CD14-positive monocyte (primary cell): ENCODE results near the gene COQ3. TPM values are rescaled to one million over a fixed set of nuclear protein-coding genes. Genes with fewer than 3 reads are reported as not detected.

ENCODE experiments used
- DNase-seq, 3 donors: peaks; one replicate each; pipeline ENCODE4 v3.0.0-alpha.2; 2011 to 2022
- H2AFZ ChIP-seq: 2 replicates; pipeline ENCODE4 v1.6.0; 2012; ENCODE audit warnings: mild to moderate bottlenecking, low read depth, low read length, inconsistent platforms; ENCODE audit not compliant: insufficient read depth, poor library complexity, severe bottlenecking
- H3K27ac ChIP-seq, 2 donors: 1 replicate in 1 of 2; 2 replicates in 1 of 2; pipeline ENCODE4 v1.5.1; 2012 to 2013; ENCODE audit warnings: low read length in 2 of 2, control low read depth in 1 of 2, inconsistent platforms in 1 of 2, low read depth in 1 of 2, mild to moderate bottlenecking in 1 of 2
- H3K27me3 ChIP-seq, 2 donors: one replicate each; pipeline versions ENCODE4 v1.6.0 to v1.6.1; 2011 to 2013; ENCODE audit warnings: low read length in 2 of 2; ENCODE audit not compliant: control insufficient read depth in 2 of 2, insufficient read depth in 2 of 2
- H3K36me3 ChIP-seq, 2 donors: replicated peaks in 1 of 2; 1 replicate in 1 of 2; 2 replicates in 1 of 2; pipeline versions ENCODE4 v1.5.1 to v1.6.1; 2012 to 2013; ENCODE audit warnings: low read length in 2 of 2, control low read depth in 1 of 2, inconsistent platforms in 1 of 2, mild to moderate bottlenecking in 1 of 2; ENCODE audit not compliant: insufficient read depth in 2 of 2, control insufficient read depth in 1 of 2
- H3K4me1 ChIP-seq, 2 donors: 1 replicate in 1 of 2; 2 replicates in 1 of 2; pipeline versions ENCODE4 v1.5.1 to v1.6.1; 2012 to 2013; ENCODE audit warnings: low read length in 2 of 2, control low read depth in 1 of 2, inconsistent platforms in 1 of 2, mild to moderate bottlenecking in 1 of 2, moderate library complexity in 1 of 2; ENCODE audit not compliant: insufficient read depth in 2 of 2, control insufficient read depth in 1 of 2
- H3K4me2 ChIP-seq: replicated peaks from 2 replicates; pipeline ENCODE3; 2012; ENCODE audit warnings: low read length, moderate library complexity, mild to moderate bottlenecking; ENCODE audit not compliant: poor library complexity, severe bottlenecking; ENCODE audit errors: extremely low read depth
- H3K4me3 ChIP-seq, 3 experiments: fragments of 200-600 bp in 1 of 3; sonication (generic) in 1 of 3; replicated peaks in 1 of 3; 1 replicate in 2 of 3; 2 replicates in 1 of 3; pipeline ENCODE4 v1.5.1; 2011 to 2013; ENCODE audit warnings: low read length in 3 of 3, mild to moderate bottlenecking in 3 of 3, control low read depth in 2 of 3, low read depth in 2 of 3, inconsistent platforms in 1 of 3, moderate library complexity in 1 of 3
- H3K79me2 ChIP-seq: 2 replicates; pipeline ENCODE4 v1.6.0; 2012; ENCODE audit warnings: mild to moderate bottlenecking, control low read depth, inconsistent platforms, low read length, moderate library complexity; ENCODE audit not compliant: insufficient read depth
- H3K9ac ChIP-seq: 2 replicates; pipeline ENCODE4 v1.6.0; 2017; ENCODE audit warnings: low read length, mild to moderate bottlenecking; ENCODE audit not compliant: insufficient read depth, poor library complexity, severe bottlenecking
- H3K9me3 ChIP-seq, 2 donors: replicated peaks in 1 of 2; 1 replicate in 1 of 2; 2 replicates in 1 of 2; pipeline versions ENCODE4 v1.5.1 to v1.6.1; 2012 to 2013; ENCODE audit warnings: low read length in 2 of 2, control low read depth in 1 of 2; ENCODE audit not compliant: control insufficient read depth in 1 of 2, insufficient read depth in 1 of 2
- H4K20me1 ChIP-seq: 2 replicates; pipeline ENCODE4 v1.6.0; 2012; ENCODE audit warnings: mild to moderate bottlenecking, low read length, control low read depth, moderate library complexity; ENCODE audit not compliant: insufficient read depth
- H3K27ac Mint-ChIP-seq, 7 donors: one replicate each; pipeline ENCODE4 v1.8.0; 2020; ENCODE audit warnings: mild to moderate bottlenecking in 7 of 7, mixed read lengths in 7 of 7, moderate library complexity in 6 of 7, inconsistent platforms in 2 of 7
- H3K27me3 Mint-ChIP-seq, 3 donors: one replicate each; pipeline ENCODE4 v1.8.0; 2021 to 2022; ENCODE audit warnings: low read depth in 3 of 3, mild to moderate bottlenecking in 3 of 3, mixed read lengths in 3 of 3, moderate library complexity in 3 of 3, inconsistent platforms in 1 of 3
- H3K36me3 Mint-ChIP-seq, 2 donors: one replicate each; pipeline ENCODE4 v1.8.0; 2020; ENCODE audit warnings: mixed read lengths in 2 of 2, inconsistent platforms in 1 of 2, mild to moderate bottlenecking in 1 of 2
- H3K4me1 Mint-ChIP-seq: one replicate; pipeline ENCODE4 v1.8.0; 2020; ENCODE audit warnings: mild to moderate bottlenecking, mixed read lengths
- H3K4me3 Mint-ChIP-seq, 2 donors: one replicate each; pipeline ENCODE4 v1.8.0; 2020; ENCODE audit warnings: mild to moderate bottlenecking in 2 of 2, mixed read lengths in 2 of 2, moderate library complexity in 1 of 2
- H3K9me3 Mint-ChIP-seq, 7 donors: one replicate each; pipeline ENCODE4 v1.8.0; 2020 to 2022; ENCODE audit warnings: mixed read lengths in 7 of 7, mild to moderate bottlenecking in 6 of 7, moderate library complexity in 6 of 7, inconsistent platforms in 2 of 7
- WGBS: methylation state at CpG from one replicate; pipeline ENCODE4 v1.1.5; 2013; ENCODE audit warnings: missing lambda C conversion rate; ENCODE audit not compliant: insufficient coverage; 5-methylcytosine and 5-hydroxymethylcytosine counted together
- intact Hi-C, 2 donors: fragments of 100-400 bp; cut with micrococcal nuclease; formaldehyde crosslinking; loops; one replicate each; pipeline versions ENCODE4 v1.15.0 to v1.15.1; 2023
- polyA plus RNA-seq, 3 donors: library from polyadenylated mRNA; depleted of rRNA in 1 of 3; unstranded in 2 of 3; stranded (reverse) in 1 of 3; fragments of 300-500 nt in 2 of 3; fragments of >200 nt in 1 of 3; fragmentation: Illumina TruSeq in 2 of 3; gene quantifications; 1 replicate in 2 of 3; 2 replicates in 1 of 3; pipeline ENCODE4 v1.2.3, GENCODE V29; 2012 to 2021
- TF ChIP-seq, protein P1 (sequence below): fragments of 200-600 bp; IDR thresholded peaks from one replicate; pipeline ENCODE4 v1.8.0; 2022; ENCODE audit warnings: antibody characterized with exemption, mild to moderate bottlenecking

Gene COQ3
- polyA plus RNA-seq, 3 donors = 1.5 to 2.3 (median 1.6) TPM

DNA sequence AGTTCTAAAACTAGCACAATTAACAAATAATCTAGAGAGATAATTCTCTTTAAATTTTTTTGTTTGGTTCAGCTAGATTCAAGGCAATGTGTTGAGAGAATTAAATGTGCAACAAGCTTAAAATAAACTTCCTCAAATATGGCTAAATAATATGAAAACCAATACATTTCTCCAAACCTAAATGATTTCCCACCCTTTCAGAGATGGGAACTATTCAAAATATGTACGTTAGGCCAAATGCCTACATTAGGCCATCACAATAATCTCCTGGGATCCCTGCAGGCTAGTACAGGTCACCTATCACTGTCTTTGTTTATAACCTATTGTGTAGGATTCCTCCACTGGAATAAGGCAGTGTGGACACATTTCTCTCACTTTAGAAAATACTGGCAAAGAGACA is 46.2 kb downstream of the COQ3 start:
- Histone ChIP-seq H3K27ac (no peak overlapping the region), H3K4me1 (peaks cover 0 to 5% of the 10 kb centered on the region in 2 donors), H3K79me2 (no peaks in the 10 kb centered on the region), H3K27me3 (peaks cover 45 to 64% of the 10 kb centered on the region in 2 donors), H3K36me3 (no peaks in the 10 kb centered on the region), H3K4me2 (no peak overlapping the region), H3K4me3 (no peak overlapping the region), H3K9ac (no peak overlapping the region), H2AFZ (no peak overlapping the region), H4K20me1 (no peaks in the 10 kb centered on the region), H3K9me3 (peaks cover 0 to 10% of the 10 kb centered on the region in 2 donors)
- peak overlapping the region in 1 of 2 donors; percentile 60 for H3K4me3 Mint-ChIP-seq
- TF ChIP-seq, protein P1, sequence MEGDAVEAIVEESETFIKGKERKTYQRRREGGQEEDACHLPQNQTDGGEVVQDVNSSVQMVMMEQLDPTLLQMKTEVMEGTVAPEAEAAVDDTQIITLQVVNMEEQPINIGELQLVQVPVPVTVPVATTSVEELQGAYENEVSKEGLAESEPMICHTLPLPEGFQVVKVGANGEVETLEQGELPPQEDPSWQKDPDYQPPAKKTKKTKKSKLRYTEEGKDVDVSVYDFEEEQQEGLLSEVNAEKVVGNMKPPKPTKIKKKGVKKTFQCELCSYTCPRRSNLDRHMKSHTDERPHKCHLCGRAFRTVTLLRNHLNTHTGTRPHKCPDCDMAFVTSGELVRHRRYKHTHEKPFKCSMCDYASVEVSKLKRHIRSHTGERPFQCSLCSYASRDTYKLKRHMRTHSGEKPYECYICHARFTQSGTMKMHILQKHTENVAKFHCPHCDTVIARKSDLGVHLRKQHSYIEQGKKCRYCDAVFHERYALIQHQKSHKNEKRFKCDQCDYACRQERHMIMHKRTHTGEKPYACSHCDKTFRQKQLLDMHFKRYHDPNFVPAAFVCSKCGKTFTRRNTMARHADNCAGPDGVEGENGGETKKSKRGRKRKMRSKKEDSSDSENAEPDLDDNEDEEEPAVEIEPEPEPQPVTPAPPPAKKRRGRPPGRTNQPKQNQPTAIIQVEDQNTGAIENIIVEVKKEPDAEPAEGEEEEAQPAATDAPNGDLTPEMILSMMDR = no peak
- peaks cover 48 to 76% (median 68%) of the 10 kb centered on the region in 3 donors for H3K27me3 Mint-ChIP-seq
- H3K4me1 Mint-ChIP-seq = peaks cover 7% of the 10 kb centered on the region
- WGBS = 80% methylated on average over 1 of the region's 1 CpG
- H3K9me3 Mint-ChIP-seq = peaks cover 0 to 7% (median 0%) of the 10 kb centered on the region in 7 donors
- H3K36me3 Mint-ChIP-seq = no peaks in the 10 kb centered on the region
- no peak for DNase-seq
- H3K27ac Mint-ChIP-seq = no peak overlapping the region
- intact Hi-C loops = no loop called here

DNA sequence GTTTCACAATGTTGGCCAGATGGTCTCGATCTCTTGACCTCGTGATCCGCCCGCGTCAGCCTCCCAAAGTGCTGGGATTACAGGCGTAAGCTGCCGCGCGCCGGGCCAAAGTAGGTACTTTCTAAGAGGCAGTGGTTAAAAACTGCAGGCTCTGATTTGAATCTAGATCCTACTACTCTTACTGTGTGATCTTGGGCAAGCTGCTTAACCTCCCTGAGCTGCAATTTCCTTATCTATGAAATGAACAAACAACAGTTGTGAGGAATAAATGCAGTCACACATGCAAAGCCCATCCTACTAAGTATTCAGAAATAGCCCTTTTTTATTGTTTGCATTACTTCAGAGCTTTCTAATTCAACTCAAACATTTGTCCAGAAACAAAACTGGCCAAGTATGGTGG is 47.4 kb downstream of the COQ3 start:
- Histone ChIP-seq H3K36me3 (no peaks in the 10 kb centered on the region), H3K4me1 (peaks cover 0 to 5% of the 10 kb centered on the region in 2 donors), H3K27me3 (peaks cover 39 to 55% of the 10 kb centered on the region in 2 donors), H3K27ac (no peak overlapping the region), H3K79me2 (no peaks in the 10 kb centered on the region), H3K4me2 (no peak overlapping the region), H2AFZ (no peak overlapping the region), H3K4me3 (no peak overlapping the region), H4K20me1 (no peaks in the 10 kb centered on the region), H3K9me3 (peaks cover 0 to 10% of the 10 kb centered on the region in 2 donors), H3K9ac (no peak overlapping the region)
- peak overlapping the region in 1 of 2 donors; percentile 57 for H3K4me3 Mint-ChIP-seq
- no peak overlapping the region for H3K27ac Mint-ChIP-seq
- no peak for DNase-seq
- TF ChIP-seq, protein P1 = no peak
- peaks cover 7% of the 10 kb centered on the region for H3K4me1 Mint-ChIP-seq
- H3K27me3 Mint-ChIP-seq = peaks cover 43 to 67% (median 61%) of the 10 kb centered on the region in 3 donors
- intact Hi-C loops = no loop called here
- H3K9me3 Mint-ChIP-seq = peaks cover 0 to 7% (median 0%) of the 10 kb centered on the region in 7 donors
- H3K36me3 Mint-ChIP-seq = no peaks in the 10 kb centered on the region
- 97% methylated on average over 10 of the region's 10 CpGs for WGBS
